PC-3 (cell line): ENCODE results near the gene TRMT10A. TPM values are rescaled to one million over a fixed set of nuclear protein-coding genes. Genes with fewer than 3 reads are reported as not detected.
A peak's percentile ranks its signal among the peaks of the same experiment; 100 is the strongest.

ENCODE experiments used
- ATAC-seq: fragments of 200-7000 bp; cut with Tn5 transposase; 2 replicates; pipeline ENCODE4 v1.9.1; 2020; ENCODE audit warnings: mild to moderate bottlenecking, moderate library complexity
- Bru-seq: library from RNA; stranded (reverse); fragments of 400-500 nt; gene quantifications from one replicate; lab custom pipeline; 2021; lab: Mats Ljungman, UMichigan
- BruChase-seq, 2 experiments: library from RNA; stranded (reverse); fragments of 400-500 nt; gene quantifications; one replicate each; lab custom pipeline; 2021; lab: Mats Ljungman, UMichigan
- BruUV-seq: library from RNA; stranded (reverse); fragments of 400-500 nt; replicated peaks from 2 replicates; lab custom pipeline; 2021; lab: Mats Ljungman, UMichigan
- CTCF ChIA-PET: fragments of 300-600 bp; sonication (Branson Sonifier 250); formaldehyde crosslinking; loops from one replicate; lab custom pipeline; 2022; ENCODE audit warnings: antibody characterized with exemption; lab: Charles Lee
- POLR2A ChIA-PET: fragments of 300-600 bp; sonication (Branson Sonifier 250); formaldehyde crosslinking; loops from one replicate; lab custom pipeline; 2022; ENCODE audit warnings: antibody characterized with exemption; ENCODE audit not compliant: unreplicated experiment; lab: Charles Lee
- DNase-seq: peaks from one replicate; pipeline ENCODE4 v3.0.0-alpha.2; 2015
- H2AFZ ChIP-seq: fragments of 300-600 bp; sonication (generic); 2 replicates; pipeline ENCODE4 v1.6.0; 2016; ENCODE audit warnings: antibody characterized with exemption, low read length
- H3F3A ChIP-seq: fragments of 300-600 bp; sonication (generic); one replicate; pipeline ENCODE4 v1.6.0; 2017; ENCODE audit warnings: antibody characterized with exemption, low read length, control low read depth, mild to moderate bottlenecking; ENCODE audit not compliant: unreplicated experiment
- H3K27ac ChIP-seq: fragments of 300-600 bp; sonication (generic); 2 replicates; pipeline ENCODE4 v1.5.1; 2016; ENCODE audit warnings: mild to moderate bottlenecking, low read length
- H3K27me3 ChIP-seq: fragments of 300-600 bp; sonication (generic); 2 replicates; pipeline ENCODE4 v1.6.1; 2016; ENCODE audit warnings: low read length, mixed read lengths
- H3K36me3 ChIP-seq: fragments of 300-600 bp; sonication (generic); 2 replicates; pipeline ENCODE4 v1.6.1; 2016; ENCODE audit warnings: low read depth, mixed run types, low read length, mixed read lengths
- H3K4me1 ChIP-seq: fragments of 300-600 bp; sonication (generic); 2 replicates; pipeline ENCODE4 v1.5.1; 2016; ENCODE audit warnings: low read length; ENCODE audit not compliant: insufficient read depth
- H3K4me2 ChIP-seq: fragments of 300-600 bp; sonication (generic); 2 replicates; pipeline ENCODE4 v1.6.0; 2016; ENCODE audit warnings: low read length
- H3K4me3 ChIP-seq: fragments of 300-600 bp; sonication (generic); 2 replicates; pipeline ENCODE4 v1.5.1; 2016; ENCODE audit warnings: mild to moderate bottlenecking, low read length, mixed read lengths
- H3K79me2 ChIP-seq: fragments of 300-600 bp; sonication (generic); 2 replicates; pipeline ENCODE4 v1.6.1; 2017; ENCODE audit warnings: low read length, mixed read lengths
- H3K9ac ChIP-seq: fragments of 300-600 bp; sonication (generic); 2 replicates; pipeline ENCODE4 v1.6.0; 2016; ENCODE audit warnings: mild to moderate bottlenecking, low read length
- H3K9me2 ChIP-seq: fragments of 300-600 bp; sonication (generic); replicated peaks from 2 replicates; pipeline ENCODE4 v1.6.1; 2016; ENCODE audit warnings: mixed run types, low read length, mixed read lengths
- H3K9me3 ChIP-seq: fragments of 300-600 bp; sonication (generic); 2 replicates; pipeline ENCODE4 v1.6.1; 2016; ENCODE audit warnings: low read length, mixed read lengths
- H4K20me1 ChIP-seq: fragments of 300-600 bp; sonication (generic); 2 replicates; pipeline ENCODE4 v1.6.1; 2016; ENCODE audit warnings: low read length, mixed read lengths
- EZH2 ChIP-seq: fragments of 300-600 bp; sonication (generic); IDR thresholded peaks from one replicate; pipeline ENCODE4 v1.6.1; 2017; ENCODE audit warnings: antibody characterized with exemption, mild to moderate bottlenecking, low read length; ENCODE audit not compliant: unreplicated experiment
- EZH2phosphoT487 ChIP-seq: fragments of 300-600 bp; sonication (generic); IDR thresholded peaks from 2 replicates; pipeline ENCODE4 v1.6.1; 2018; ENCODE audit warnings: mild to moderate bottlenecking, antibody characterized with exemption, low read length, borderline replicate concordance
- intact Hi-C: fragments of 100-400 bp; cut with micrococcal nuclease; formaldehyde crosslinking; loops from 2 replicates; pipeline ENCODE4 v1.9.0; 2023
- long read RNA-seq: library from polyadenylated mRNA; unstranded; transcript quantifications from one replicate; pipeline ENCODE4 v2.0.0, GENCODE V29; 2021; ENCODE audit not compliant: unreplicated experiment
- total RNA-seq: library from RNA; depleted of rRNA; stranded (reverse); fragments of >200 nt; gene quantifications from 2 replicates; pipeline ENCODE4 v1.2.3, GENCODE V29; 2014; rRNA removed
- TF ChIP-seq, protein P1 (sequence below): fragments of 300-600 bp; sonication (generic); conservative IDR thresholded peaks from 2 replicates; pipeline ENCODE4 v1.5.1; 2017; ENCODE audit warnings: antibody characterized with exemption, low read depth, mild to moderate bottlenecking, low read length

Gene TRMT10A, protein sequence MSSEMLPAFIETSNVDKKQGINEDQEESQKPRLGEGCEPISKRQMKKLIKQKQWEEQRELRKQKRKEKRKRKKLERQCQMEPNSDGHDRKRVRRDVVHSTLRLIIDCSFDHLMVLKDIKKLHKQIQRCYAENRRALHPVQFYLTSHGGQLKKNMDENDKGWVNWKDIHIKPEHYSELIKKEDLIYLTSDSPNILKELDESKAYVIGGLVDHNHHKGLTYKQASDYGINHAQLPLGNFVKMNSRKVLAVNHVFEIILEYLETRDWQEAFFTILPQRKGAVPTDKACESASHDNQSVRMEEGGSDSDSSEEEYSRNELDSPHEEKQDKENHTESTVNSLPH
- total RNA-seq (5.2 and 20.3 TPM in 2 replicates), Bru-seq, nascent RNA (percentile 54 among the genes with signal in this experiment), BruChase-seq, experiment 1, labeled RNA remaining after a 6-hour chase (percentile 66 among the genes with signal in this experiment), BruChase-seq, experiment 2, labeled RNA remaining after a 2-hour chase (percentile 59 among the genes with signal in this experiment)
- long read RNA-seq, transcript TRMT10A-202 (8 exons, 1,638 nt) = major isoform, 11 of 20 reads
- long read RNA-seq, partial matches to known transcripts = 1 of 20 reads
- long read RNA-seq, other reads (novel, unspliced or antisense) = 5 of 20 reads

DNA sequence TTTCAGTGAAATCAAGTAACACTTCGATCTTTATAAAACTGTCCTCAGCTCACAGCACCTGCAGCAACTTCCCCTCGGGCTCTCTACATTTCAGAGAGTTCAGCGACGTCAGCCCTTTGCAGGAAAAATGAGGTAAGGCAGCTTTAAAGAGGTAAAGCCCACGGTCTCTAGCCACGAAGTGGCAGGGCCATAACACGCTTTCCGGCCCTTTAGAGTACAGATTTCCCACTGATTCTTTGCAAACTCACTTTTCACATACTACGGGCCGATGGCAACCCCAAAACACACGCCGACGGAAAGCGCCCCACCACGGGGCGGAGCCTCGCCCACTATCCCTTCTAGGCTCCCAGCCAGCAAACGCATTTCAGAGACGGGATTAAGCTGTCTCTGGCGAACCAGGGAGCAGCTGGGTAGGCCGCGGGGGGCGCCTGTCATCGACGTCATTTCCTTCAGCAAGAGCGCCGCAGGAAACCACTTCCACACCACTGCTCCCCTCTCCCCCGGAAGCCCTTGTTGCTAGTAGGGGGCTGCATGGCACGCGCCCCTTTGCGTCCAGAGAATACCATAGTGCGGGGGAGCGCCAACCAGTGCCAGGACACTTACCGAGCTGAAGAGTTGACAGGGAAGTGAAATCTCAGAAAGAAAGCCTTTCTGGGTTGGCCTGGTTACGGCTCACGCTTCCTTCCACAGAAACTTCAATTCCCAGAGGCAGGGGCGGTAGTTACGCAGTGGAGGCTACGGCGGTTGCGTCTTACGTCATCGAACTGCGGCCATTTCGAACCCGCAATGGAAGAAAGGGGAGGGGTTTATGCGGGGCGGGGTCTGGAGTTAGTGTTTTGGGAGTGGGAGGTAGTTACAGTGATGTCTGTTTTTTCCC is at the start of gene TRMT10A:
TSS of gene TRMT10A (minus strand) at position 730 of the 877 bp plus-strand sequence. CDS start 4,701 bp downstream, outside the sequence.
- BruUV-seq = no TSS peak
- Histone ChIP-seq H3F3A (no peaks in the 10 kb centered on the region), H3K27me3 (no peaks in the 10 kb centered on the region), H3K27ac (peak within 1 kb of the TSS; percentile 83), H3K9me2 (no peaks in the 10 kb centered on the region), H3K79me2 (no peaks in the 10 kb centered on the region), H3K36me3 (no peaks in the 10 kb centered on the region), H2AFZ (peak within 1 kb of the TSS; percentile 82), H3K4me2 (peak within 1 kb of the TSS; percentile 95), H3K9me3 (no peaks in the 10 kb centered on the region), H3K4me3 (peak within 1 kb of the TSS; percentile 90), H4K20me1 (no peaks in the 10 kb centered on the region), H3K9ac (peak within 1 kb of the TSS; percentile 90), H3K4me1 (peaks cover 9% of the 10 kb centered on the region; the same call in 1 of the 2 replicates)
- intact Hi-C loops = loop anchor here (2.0 to 5.0 kb wide), 3 partner anchors 159 to 499 kb away; no protein-coding TSS in a partner anchor
- TF ChIP-seq EZH2phosphoT487 (no peak), EZH2 (no peak)
- TF ChIP-seq, protein P1, sequence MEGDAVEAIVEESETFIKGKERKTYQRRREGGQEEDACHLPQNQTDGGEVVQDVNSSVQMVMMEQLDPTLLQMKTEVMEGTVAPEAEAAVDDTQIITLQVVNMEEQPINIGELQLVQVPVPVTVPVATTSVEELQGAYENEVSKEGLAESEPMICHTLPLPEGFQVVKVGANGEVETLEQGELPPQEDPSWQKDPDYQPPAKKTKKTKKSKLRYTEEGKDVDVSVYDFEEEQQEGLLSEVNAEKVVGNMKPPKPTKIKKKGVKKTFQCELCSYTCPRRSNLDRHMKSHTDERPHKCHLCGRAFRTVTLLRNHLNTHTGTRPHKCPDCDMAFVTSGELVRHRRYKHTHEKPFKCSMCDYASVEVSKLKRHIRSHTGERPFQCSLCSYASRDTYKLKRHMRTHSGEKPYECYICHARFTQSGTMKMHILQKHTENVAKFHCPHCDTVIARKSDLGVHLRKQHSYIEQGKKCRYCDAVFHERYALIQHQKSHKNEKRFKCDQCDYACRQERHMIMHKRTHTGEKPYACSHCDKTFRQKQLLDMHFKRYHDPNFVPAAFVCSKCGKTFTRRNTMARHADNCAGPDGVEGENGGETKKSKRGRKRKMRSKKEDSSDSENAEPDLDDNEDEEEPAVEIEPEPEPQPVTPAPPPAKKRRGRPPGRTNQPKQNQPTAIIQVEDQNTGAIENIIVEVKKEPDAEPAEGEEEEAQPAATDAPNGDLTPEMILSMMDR = no peak
- peak; percentile 96 for ATAC-seq
- DNase-seq = peak; percentile 91
- CTCF ChIA-PET = interaction anchor here (0.5 to 0.6 kb wide), 2 partner anchors 148 to 334 kb away, joined by 3 read pairs; no protein-coding TSS in a partner anchor
- POLR2A ChIA-PET = interaction anchor here (0.6 to 0.7 kb wide), 4 partner anchors 56 to 331 kb away, joined by 3 to 4 read pairs (median 3); partner anchors contain the start of gene LAMTOR3

DNA sequence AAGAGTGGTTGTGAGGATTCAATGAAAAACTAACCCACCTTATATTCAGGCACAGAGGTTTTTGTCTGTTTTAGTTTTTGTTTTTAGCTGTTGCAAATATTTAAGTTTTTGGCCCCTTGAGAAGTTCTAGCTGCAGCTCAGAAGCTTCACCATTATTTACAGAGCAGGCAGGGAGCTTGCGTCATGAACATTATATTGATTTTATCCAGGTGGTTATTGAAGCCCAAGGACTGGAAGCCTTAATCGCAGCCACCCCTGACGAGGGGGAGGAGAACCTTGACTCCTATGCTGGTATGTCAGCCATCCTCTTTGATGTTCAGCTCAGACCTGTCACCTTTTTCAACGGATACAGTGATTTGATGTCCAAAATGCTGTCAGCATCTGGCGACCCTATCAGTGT is 48.9 kb upstream of the TRMT10A start:
- ChIA-PET POLR2A (no interaction called here), CTCF (no interaction called here)
- no peak for DNase-seq

More for the DNA sequence above, 48.9 kb upstream of the TRMT10A start:
- no peaks in the 10 kb centered on the region for H3F3A ChIP-seq
- intact Hi-C loops = no loop called here
- TF ChIP-seq, protein P1 = no peak
- TF ChIP-seq EZH2phosphoT487 = no peak
- no peak for TF ChIP-seq EZH2
- no peaks in the 10 kb centered on the region for H3K9me3 ChIP-seq
- H3K79me2 ChIP-seq = no peaks in the 10 kb centered on the region
- H3K27me3 ChIP-seq = no peaks in the 10 kb centered on the region
- no peaks in the 10 kb centered on the region for H3K36me3 ChIP-seq
- no peak overlapping the region for H3K9ac ChIP-seq
- H3K9me2 ChIP-seq = no peaks in the 10 kb centered on the region
- BruUV-seq = no TSS peak
- no peaks in the 10 kb centered on the region for H3K4me1 ChIP-seq
- H3K27ac ChIP-seq = no peak overlapping the region
- no peak overlapping the region for H3K4me3 ChIP-seq
- H3K4me2 ChIP-seq = no peak overlapping the region
- no peaks in the 10 kb centered on the region for H4K20me1 ChIP-seq
- H2AFZ ChIP-seq = no peak overlapping the region
- ATAC-seq = no peak
